COLO829 (cell line): ENCODE data around the gene PPP1R36.
"Not testable (repeated sequence)": the region's sequence is repeated elsewhere in the genome, so short reads cannot be mapped to it uniquely, and the experiment has no call there.

ENCODE experiments used
- DNase-seq: peaks from one replicate; pipeline ENCODE4 v3.0.0; 2012; ENCODE audit warnings: low spot score

The PPP1R36 gene

DNA sequence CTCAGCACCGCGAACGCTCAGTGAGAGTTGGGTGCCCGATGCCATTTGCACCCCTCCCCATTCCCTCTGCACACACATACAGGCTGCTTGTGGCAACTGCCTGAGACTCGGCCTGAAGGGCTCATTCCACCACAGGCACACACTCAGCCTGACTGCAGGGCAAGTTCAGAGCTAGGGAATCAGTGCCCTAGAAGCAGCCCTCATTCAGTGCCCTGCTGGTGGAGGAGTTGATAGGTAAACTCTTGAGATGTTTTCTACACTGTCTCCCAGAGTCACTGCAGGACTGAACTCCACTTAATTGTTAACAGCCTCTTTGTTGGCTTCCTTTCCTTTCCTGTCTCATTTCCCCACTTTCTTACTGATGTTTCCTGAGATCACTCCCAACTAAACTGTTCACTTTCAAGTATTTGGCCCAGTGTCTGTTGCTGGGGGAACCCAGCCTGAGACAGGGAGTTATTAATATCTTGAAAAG lies 16.9 kb downstream of the PPP1R36 start:
- no peak for DNase-seq

DNA sequence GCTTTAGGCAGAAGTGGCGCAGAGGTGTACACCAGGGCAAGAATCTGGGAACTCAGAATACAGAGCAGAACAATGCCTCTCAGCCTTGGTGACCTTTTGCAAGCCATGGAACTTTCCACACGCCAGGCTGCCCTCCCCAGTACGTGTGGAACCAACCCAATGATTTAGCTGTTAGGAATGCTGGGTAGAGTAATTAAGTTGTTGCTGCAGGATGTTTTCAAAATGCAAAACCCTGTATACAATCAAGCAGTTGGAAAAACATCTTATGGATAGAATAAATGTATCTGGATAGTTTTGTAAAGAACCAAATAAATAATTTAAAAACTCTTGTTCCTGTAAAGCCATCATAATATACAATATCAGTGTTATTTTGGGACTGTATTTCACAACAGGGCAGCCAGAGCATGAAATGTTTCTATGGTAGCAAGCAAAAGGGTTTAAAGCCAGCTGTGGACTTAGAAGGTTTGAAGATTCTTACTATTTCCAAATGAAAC lies 19.4 kb downstream of the PPP1R36 start:
- peak; percentile 86 for DNase-seq

DNA sequence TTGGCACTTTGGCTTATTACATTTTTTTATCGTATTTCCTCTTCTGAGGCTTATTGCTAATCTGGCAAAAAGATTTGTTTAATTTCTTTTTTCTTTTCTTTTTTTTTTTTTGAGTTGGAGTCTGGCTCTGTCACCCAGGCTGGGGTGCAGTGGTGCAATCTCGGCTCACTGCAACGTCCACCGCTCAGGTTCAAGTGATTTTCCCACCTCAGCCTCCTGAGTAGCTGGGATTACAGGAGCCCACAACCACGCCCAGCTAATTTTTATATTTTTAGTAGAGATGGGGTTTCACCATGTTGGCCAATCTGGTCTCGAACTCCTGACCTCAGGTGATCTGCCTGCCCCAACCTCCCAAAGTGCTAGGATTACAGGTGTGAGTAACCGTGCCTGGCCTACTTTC lies 19.9 kb downstream of the PPP1R36 start:
- DNase-seq, result not testable (repeated sequence)

DNA sequence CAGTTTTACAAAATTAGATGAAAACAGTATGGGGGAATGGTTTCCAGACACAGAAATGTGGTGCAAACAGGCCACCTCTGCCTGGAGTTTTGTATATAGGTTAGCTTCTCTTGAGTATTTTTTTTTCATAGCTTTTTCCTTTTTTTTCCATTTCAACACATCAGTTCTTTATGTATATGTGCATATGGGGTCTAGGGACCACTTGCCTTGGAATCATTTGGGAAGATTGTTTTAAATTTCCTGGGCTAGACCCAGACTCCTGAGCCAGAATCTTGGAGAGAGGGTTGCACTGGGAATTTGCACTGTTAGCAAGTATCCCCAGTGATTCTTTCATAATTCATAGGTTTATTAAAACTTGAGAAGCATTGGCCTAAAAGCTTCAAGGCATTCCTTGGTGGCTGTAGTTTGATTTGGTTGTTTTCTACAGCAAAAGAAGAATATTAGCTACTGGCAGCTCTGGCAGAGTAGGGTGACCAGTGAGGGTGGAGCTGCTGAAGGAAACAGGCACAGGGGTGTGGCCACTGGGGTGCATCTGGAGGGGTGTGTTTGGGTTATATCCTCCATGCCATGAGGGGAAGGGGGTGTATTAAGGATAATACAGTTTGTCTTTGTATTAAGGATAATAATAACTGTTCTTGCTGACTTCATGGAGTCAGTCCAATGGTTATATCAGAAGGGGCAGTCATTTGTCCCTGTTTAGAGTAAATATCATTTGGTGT lies 22.8 kb downstream of the PPP1R36 start:
- no peak for DNase-seq

DNA sequence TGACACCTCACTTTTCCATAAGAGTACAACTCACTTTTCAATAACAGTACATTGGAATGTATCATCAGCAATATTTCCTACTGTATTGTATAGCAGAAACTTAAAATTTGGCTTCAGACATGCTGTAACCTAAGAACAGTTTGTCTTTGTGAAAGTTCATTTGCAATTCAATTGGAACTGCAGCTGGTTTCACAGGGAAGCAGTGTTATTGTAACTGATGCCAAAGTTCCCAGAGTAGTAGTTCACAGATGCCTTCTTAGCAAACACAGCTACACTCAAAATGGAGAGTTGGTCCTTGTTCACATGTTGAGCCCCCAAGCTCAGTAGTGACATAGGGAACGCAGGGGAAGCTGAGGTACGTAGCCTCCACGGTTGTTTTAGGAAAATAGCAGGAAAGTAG lies 23.3 kb downstream of the PPP1R36 start:
- no peak for DNase-seq

DNA sequence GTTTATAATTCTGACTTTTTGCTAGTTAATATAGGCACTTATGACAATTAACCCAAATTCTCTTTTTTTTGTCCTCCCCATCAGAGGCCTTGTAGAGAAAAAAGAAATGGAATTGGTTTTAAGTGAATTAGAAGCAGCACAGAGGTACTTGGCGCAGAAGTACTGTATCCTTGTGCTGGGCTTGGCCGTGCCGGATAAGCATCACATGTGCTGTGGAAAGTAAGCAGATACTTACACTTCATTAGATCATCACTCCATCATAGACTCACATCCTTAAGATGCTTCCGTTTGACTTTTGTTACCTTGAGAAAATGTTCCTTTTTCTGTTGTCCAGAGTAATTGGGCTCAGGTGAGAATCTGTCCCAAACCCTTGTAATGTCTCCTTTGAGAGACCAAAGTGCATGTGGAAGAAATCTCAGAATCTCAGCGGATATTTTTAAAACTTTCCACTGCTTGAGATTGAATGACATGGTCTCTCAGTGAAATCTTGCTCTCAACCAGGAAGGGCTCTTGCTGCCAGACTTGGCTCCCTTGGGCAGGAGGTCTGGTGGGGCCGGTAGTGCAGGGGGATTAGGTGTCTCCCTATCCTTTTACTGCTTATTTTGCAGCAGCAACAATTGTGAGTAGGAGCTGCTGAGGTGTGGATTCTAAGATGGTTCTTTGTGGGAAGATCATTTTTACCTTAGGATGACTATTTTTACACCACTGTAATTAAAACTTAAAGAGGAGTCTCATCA lies 24.8 kb downstream of the PPP1R36 start:
- DNase-seq, result no peak

DNA sequence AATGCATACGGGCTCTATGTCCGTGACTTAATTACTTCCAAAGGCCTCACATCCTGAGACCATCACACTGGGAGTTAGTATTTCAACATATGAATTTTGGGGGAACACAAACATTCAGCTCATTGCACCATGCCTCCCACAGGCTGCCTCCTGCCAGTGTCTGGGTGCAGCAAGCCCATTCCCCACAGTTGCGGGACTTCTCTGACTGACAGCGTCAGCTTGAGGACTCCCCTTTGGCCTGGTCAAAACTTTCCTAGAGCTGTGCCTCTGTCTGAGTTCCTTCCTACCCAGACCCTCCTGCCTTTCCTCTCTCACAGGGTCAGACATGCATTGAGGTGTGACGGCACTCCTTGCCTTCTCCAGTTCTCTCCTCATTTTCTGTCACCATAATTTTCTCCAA lies 27.4 kb downstream of the PPP1R36 start:
- no peak for DNase-seq

DNA sequence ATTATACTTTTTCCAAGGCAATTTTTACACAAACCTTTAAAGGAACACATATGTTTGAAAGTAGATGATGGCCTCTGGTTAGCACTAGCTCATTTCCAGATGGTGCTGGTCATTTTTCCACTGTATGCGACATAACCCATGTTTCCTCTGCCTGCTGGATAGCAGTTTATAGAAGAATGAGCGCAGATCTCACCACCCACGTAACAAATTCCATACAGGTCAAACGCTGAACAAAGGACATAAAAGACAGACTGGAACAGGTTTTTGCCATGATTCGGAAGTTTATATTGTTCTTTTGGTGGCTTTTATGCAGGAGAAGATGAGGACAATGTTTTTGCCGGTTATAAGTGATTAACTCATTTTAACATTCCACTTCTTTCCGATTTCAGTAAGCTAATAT lies 30.7 kb downstream of the PPP1R36 start:
- DNase-seq, result peak; percentile 27

DNA sequence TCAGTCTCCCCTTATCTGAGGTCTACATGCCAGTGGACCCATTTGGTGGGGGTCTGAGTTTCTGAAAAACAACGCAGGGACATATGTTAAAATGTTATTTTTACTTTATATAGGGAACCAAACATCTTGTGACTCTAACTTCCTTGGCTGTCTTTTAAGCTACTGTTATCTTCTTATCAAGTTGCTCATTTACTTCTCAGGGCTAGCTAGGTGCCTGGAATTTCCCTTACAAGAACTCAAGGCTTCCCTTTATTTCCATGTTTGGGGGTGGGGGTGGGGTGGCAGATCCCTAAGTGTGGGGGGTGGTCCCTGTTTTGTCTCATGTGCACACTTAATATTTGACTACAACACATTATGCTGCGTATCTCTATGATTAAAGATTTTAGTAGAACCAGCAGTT lies 31.6 kb downstream of the PPP1R36 start:
- DNase-seq, result no peak

DNA sequence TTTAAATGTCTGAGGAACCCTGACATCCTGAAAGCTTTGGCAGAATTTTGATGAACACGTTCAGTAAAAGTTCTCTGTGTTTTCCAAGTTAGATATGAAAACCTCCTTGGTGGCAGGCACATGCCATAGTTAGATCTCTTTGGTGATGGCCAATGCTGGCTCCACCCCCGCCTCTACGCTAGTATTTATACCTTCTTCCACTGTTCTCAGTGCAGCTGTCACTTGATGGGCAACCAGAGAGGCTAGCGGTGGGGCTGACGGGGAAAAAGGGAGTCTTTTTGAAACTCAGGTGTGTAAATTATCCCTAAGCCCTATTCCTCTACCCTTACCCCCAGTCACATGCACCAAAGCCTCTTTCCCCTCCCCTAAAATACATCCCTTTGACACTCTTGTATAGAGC lies 32.1 kb downstream of the PPP1R36 start:
- no peak for DNase-seq

DNA sequence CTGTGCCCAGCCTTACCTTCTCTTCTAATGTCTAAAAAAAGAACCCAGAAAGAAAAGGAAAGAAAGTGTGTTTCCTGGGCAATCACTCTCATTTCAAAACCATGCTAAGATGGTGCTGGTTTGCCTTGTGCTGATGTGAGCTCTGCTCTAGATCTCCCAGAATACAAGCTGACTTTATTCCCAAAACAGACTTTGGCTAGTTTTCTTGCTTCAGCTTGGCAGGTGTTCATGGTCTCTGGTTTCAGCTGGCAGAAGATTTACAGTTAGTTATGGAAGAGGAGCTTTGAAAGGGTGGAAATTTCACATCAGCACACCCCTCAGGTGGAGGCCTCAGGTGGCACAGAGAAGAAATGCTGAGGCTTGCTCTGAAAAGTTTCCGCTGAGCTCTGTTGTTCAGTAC lies 34.4 kb downstream of the PPP1R36 start:
- no peak for DNase-seq

DNA sequence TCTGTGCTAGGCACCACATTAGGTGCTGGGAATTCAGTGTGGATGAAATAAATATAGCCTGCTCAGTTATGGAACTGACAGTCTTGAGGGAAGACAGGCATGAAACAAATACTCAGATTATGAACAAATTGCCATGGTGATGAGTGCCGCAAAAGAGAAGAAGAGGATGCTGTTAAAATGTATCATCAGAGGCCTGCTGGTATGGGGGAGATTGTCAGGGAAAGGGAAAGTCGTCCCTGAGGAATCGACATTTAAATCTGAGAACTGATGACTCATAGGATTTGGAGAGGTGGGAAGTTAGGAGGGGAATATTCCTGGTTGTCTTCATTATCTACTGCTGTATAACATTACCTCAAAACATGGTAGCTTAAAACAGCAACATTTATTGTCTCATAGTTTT lies 42.0 kb downstream of the PPP1R36 start:
- DNase-seq, result no peak

DNA sequence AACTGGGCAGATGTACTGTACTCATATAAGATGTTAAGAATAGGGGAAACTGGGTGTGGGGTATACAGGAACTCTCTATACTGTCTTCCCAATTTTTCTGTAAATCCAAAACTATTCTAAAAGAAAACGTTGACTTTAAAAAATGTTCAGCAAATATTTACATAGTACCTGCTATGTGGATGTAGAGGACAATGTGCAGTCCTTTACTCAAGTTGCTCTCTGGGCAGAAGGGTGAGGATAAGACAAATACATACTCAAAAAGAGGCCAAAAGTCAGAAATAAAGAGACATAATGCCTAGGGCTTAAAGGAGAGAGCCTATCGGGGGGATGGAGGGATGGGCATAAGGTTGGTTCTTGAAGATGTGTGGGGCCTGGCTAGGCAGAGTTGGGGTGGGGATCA lies 44.7 kb downstream of the PPP1R36 start:
- no peak for DNase-seq

DNA sequence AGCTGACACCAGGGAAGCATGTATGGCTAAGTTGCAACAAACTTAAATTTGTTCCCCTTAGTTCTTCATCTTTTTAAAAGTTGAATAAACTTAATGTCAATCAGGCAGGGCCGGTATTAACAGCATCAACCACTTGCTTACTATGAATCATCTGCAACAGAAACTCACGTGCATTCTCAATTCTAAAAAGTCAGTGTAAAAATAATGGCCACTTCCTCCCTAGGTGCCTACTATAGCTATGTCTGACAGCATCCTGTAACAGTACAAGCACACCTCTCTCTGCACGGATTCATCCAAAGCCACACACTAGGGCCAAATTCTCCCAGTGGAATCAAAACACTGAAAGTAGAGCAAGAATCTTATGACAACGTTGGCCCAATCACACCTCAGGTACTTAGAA lies 48.6 kb downstream of the PPP1R36 start:
- no peak for DNase-seq

DNA sequence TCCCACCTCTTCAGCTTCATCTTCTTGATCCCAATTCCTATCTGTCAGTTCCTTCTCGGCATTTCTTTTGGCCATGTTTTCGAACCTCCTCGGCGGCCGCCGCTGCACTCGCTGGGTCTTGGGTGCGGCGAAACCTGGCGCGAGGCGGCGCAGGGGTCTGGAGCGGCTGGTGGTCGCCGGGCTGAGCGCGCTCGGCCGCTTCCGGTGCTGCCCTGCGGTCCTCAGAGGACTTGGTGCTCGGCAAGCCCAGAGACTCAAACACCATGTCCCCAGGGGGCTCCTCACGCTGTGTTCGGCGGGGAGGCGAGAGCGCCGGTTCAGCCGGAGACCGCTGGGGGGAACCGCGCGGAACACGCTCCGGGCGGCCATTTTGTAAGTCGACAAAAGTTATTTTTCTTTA lies 51.8 kb downstream of the PPP1R36 start:
- DNase-seq, result no peak

DNA sequence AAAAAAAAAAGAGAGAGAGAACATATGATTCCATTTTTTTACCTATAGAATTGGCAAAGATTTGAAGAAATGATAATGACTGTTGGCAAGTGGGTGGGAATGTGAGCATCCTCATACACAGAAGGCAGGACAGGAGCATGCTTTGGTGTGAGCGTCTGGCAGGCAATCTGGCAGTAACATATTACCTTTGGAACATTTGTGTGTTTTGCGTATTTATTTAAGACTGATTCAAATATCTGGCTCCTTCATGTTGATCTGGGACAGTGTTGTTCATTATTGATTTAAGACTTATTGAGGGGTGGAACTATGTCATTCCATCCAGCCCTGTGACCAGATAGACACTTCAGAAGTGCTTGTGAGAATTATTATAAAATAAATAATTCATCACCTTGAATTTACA lies 53.1 kb downstream of the PPP1R36 start:
- DNase-seq, result no peak

DNA sequence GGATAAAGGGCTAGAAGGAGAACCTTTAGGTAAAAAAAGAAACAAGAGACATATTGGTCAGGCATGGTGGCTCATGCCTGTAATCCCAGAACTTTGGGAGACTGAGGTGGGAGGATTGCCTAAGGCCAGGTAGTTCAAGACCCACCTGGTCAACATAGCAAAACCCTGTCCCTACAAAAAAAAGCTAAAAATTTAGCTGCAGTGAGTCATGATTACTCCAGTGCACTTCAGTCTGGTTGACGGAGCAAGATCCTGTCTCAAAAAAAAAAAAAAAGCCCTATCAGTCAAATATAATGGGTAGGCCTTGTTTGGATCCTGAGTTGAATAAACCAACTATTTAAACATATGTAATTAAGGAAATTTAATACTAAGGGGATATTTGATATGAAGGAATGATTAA lies 54.2 kb downstream of the PPP1R36 start:
- DNase-seq, result no peak

DNA sequence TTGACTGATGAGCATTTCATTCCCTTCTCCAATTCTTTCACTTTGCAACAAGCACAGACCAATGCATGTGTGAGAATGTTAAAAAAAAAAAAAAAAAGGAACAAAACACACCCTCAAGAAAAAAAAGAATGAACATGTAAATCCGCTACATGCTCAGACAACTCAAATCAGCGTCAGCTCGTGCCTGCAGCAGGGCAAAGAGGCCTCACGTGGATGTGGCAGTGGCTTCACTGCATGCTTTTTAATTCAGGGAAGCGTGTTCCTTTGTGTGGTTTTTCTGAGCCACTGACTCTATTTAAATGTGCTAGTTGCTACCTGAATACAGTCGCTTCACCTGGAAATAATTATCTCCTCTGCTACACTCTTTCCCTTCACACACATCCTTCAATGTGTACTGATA lies 55.1 kb downstream of the PPP1R36 start:
- DNase-seq, result no peak

DNA sequence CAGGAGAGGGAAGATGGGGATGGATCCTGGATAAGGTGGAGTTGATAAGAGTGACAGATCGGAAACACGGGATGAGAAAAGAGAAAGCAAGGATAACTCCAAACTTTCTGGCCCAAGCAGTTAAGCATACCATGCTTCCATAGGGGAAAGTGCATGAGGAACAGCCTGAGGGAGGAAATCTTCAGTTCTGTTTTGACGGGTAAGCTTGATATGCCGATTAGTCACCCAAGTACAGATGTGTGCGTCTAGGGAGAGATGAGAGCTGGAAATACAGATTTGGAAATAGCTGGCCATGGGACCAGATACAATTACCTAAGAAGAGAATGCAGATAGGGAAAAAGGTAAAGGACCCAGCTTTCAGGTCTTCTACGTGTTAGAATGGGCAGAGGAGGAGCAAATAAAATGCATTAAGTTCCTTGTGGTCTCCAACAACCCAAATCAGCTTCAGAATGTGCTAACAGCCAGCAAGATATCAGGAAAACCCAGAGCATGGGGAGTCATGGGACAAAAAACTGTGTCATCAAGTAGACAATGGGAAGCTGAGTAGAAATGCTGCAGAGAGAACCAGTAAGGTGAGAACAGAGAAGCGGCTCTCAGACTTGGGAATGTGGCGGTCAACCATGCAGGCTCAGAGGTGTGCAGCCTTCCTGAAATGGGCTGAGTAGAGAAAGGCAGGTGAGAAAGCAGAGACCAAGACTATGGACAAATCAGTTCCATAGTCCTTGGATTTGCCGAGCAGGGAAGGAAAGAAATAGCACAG lies 56.3 kb downstream of the PPP1R36 start:
- DNase-seq, result no peak

DNA sequence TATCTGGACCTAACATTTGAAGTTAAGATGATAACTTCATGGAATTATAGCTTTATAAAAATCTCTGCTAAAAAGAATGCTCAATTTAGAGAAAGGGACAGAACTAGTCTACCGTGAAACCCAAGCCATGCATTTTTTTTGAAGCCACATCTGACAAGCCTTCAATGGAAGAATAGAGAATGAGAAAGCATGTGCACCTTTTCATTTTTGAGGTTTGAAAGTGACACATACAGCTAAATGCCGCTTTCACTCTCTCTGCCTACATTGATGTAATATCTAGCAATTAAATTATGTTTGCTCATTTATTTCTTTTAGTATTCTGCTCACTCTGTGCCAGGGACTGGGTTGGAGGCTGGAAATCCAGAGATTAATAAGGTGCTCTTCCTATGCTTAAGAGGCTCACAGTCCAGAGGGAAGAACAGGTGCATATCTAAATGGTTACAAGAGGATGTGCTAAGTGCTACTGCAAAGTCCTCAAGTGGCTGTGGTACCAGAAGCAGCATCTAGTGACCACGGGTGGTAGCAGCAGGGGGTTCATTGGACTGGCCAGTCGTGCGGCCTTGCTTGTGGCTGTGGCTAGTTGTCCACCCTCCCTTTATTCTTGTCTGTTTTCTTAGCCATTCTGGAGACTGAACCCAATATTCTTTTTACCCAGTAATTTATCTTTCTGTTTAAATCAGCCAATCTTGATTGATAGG lies 60.4 kb downstream of the PPP1R36 start:
- no peak for DNase-seq

DNA sequence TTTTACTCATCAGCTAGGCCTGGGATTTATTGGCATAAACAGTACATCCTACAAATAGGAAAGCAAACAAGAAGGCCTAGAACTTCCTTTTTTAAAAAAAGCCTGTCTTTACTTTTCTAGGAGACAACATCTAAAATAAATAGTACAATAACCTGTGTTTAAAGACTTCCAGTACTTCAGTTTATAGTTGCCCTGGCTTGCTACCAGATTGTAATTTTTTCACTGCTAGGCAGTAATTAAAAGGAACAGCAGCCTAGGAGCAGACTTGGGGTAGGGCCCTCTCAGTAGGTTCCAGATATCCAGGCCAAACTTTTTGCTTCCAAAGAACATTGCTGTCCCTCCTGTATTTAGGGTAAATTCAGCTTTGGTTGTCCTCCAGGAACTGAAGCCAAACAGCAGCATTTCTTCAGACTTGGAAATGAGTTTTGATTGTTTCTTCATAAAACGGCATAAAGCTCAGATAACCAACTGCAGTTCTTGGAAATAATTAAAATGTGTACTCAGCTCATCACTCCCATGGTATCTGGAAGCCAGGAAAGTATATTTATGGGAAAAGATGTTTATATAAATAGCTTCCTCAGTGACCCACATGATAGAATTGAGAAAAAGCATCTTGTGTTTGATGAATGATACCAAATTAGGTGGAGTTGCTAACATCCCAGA lies 61.7 kb downstream of the PPP1R36 start:
- DNase-seq, result no peak

DNA sequence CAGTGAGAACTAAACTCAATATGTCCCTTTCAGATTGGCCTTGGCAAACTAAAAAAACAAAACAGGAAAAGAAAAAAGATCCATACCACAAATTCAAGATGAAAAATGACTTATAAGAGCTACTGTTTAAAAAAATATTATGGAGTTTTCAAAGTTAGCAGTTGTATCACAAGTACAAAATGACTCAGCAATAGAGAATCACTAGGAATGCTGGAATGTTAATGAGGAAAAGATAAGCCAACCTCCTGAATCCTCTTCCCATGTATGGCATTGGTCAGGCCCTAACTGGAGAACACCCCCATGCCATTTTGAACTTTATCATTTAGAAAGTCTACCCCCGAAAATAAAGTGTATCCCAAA lies 62.2 kb downstream of the PPP1R36 start:
- DNase-seq, result peak; percentile 84
